ENCODE data around the gene GLI3.

Gene GLI3

DNA sequence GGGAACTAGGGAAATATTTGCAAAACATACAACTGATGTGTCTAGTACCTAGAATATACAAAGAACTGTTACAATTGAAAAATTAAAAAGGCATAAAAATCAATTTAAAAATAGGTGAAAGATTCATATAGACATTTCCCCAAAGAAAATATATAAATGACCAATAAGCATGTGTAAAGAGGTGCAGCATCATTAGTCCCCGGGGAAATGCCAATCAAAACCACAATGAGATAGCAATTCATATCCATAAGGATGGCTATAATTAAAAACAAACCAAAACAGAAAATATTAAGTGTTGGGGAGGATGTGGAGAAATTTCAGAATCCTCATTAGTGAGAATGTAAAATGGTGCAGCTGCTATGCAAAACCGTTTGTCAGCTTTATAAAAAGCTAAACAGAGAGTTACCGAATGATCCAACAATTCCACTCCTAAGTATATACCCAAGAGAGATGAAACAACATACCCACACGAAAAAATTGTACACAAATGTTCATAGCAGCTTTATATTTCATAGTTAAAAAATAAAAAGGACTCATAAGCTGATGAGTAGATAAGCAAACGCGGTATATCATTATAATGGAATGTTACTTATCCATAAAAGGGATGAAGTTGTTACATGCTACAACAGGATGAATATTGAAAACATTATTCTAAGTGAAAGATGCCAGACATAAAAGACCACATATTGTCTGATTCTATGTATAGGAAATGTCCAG, 324.0 kb downstream of the GLI3 start:
- no peak for DNase-seq

DNA sequence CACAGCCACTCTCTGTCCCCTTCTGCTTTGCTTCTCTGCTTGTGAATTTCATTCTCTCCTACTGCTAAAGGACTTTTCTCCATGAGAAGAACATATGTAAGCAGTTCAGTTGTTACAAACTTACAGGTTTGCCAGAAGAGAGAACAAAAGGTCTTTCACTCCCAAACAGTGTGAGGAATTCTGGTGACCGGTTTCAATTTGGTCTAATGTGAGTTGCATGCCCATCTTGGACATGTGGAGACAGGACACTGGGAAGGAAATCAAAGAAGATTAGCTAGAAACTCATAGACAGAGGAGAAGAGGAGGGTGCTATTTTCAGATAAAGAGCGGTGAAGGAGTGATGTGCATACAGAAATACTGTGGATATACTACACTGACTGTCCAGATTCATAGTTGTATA, 324.6 kb downstream of the GLI3 start:
- DNase-seq = no peak

DNA sequence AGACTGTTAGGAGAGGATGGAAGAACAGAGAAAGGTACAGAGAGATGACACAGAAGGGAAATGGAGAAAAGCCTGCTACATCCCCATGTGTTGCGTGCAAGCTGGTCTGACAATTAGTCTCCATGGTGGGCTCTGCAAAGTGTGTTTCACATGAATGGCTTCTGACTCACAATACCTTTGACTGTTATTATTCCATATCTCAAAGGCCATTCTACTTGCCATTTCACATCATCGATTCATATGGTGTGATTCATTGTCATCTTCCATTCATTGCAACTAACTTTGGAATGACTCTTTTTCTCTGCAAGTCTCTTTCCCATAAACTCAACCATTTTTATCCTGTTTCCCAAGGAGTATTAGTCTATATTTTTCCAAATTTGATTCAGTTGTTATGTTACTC, 325.2 kb downstream of the GLI3 start:
- DNase-seq = no peak

Measured in NCI-H2081 (cell line).